Neural progenitor cell (in vitro differentiated cells): ENCODE measurements around the gene C1orf216. TPM values are rescaled to one million over a fixed set of nuclear protein-coding genes. Genes with fewer than 3 reads are reported as not detected.

ENCODE experiments used
- DNase-seq: peaks from one replicate; pipeline ENCODE4 v3.0.0-alpha.2; 2016; ENCODE audit warnings: low spot score
- H2AFZ ChIP-seq: fragments of 200-600 bp; sonication (generic); replicated peaks from 2 replicates; pipeline ENCODE4 v1.6.1; 2016; ENCODE audit warnings: antibody characterized with exemption
- H3F3A ChIP-seq: fragments of 200-600 bp; sonication (generic); 2 replicates; pipeline ENCODE4 v1.6.1; 2016; ENCODE audit warnings: antibody characterized with exemption, low read depth
- H3K27ac ChIP-seq: fragments of 200-600 bp; sonication (generic); 2 replicates; pipeline ENCODE4 v1.5.1; 2016; ENCODE audit warnings: mild to moderate bottlenecking
- H3K27me3 ChIP-seq: fragments of 200-600 bp; sonication (generic); 2 replicates; pipeline ENCODE4 v1.6.1; 2016; ENCODE audit warnings: mild to moderate bottlenecking, moderate library complexity
- H3K36me3 ChIP-seq: fragments of 200-600 bp; sonication (generic); 2 replicates; pipeline ENCODE4 v1.5.1; 2016
- H3K4me1 ChIP-seq: fragments of 200-600 bp; sonication (generic); 2 replicates; pipeline ENCODE4 v1.6.1; 2016; ENCODE audit warnings: mixed run types
- H3K4me2 ChIP-seq: fragments of 200-600 bp; sonication (generic); 2 replicates; pipeline ENCODE4 v1.6.1; 2016
- H3K4me3 ChIP-seq: fragments of 200-600 bp; sonication (generic); 2 replicates; pipeline ENCODE4 v1.5.1; 2016
- H3K79me2 ChIP-seq: fragments of 200-600 bp; sonication (generic); 2 replicates; pipeline ENCODE4 v1.6.1; 2016; ENCODE audit warnings: low read depth
- H3K9ac ChIP-seq: fragments of 200-600 bp; sonication (generic); 2 replicates; pipeline ENCODE4 v1.6.1; 2016
- H3K9me3 ChIP-seq: fragments of 200-600 bp; sonication (generic); 2 replicates; pipeline ENCODE4 v1.5.1; 2016; ENCODE audit warnings: low read depth
- H4K20me1 ChIP-seq: fragments of 200-600 bp; sonication (generic); 2 replicates; pipeline ENCODE4 v1.6.1; 2016; ENCODE audit warnings: low read depth
- H3K27ac Mint-ChIP-seq: 3 replicates; pipeline ENCODE4 v1.8.0; 2021; ENCODE audit warnings: mixed read lengths
- H3K27me3 Mint-ChIP-seq: 2 replicates; pipeline ENCODE4 v1.8.0; 2022; ENCODE audit warnings: low read depth, mild to moderate bottlenecking, inconsistent platforms, moderate library complexity, mixed read lengths; ENCODE audit not compliant: insufficient read depth
- H3K36me3 Mint-ChIP-seq: 3 replicates; pipeline ENCODE4 v1.8.0; 2021; ENCODE audit warnings: mixed read lengths
- H3K4me1 Mint-ChIP-seq: 3 replicates; pipeline ENCODE4 v1.8.0; 2021; ENCODE audit warnings: mixed read lengths
- H3K4me3 Mint-ChIP-seq: 3 replicates; pipeline ENCODE4 v1.8.0; 2021; ENCODE audit warnings: mild to moderate bottlenecking, moderate library complexity, mixed read lengths
- H3K9me3 Mint-ChIP-seq: 3 replicates; pipeline ENCODE4 v1.8.0; 2020; ENCODE audit warnings: mixed read lengths
- EZH2 ChIP-seq: fragments of 200-600 bp; sonication (generic); IDR thresholded peaks from 2 replicates; pipeline ENCODE4 v1.6.1; 2017; ENCODE audit warnings: antibody characterized with exemption, mild to moderate bottlenecking, moderate library complexity
- EZH2phosphoT487 ChIP-seq: fragments of 200-600 bp; sonication (generic); IDR thresholded peaks from 2 replicates; pipeline ENCODE4 v1.6.1; 2017; ENCODE audit warnings: antibody characterized with exemption
- total RNA-seq: library from RNA; depleted of rRNA; stranded (reverse); fragments of >200 nt; gene quantifications from 2 replicates; pipeline ENCODE4 v1.2.3, GENCODE V29; 2015; ENCODE audit warnings: low replicate concordance
- TF ChIP-seq, protein P1 (sequence below): fragments of 200-600 bp; sonication (generic); IDR thresholded peaks from 2 replicates; pipeline ENCODE4 v1.5.1; 2017; ENCODE audit warnings: antibody characterized with exemption, mild to moderate bottlenecking

Gene C1orf216
- total RNA-seq, 1 donor from 2014 or later: 4.4 TPM

DNA sequence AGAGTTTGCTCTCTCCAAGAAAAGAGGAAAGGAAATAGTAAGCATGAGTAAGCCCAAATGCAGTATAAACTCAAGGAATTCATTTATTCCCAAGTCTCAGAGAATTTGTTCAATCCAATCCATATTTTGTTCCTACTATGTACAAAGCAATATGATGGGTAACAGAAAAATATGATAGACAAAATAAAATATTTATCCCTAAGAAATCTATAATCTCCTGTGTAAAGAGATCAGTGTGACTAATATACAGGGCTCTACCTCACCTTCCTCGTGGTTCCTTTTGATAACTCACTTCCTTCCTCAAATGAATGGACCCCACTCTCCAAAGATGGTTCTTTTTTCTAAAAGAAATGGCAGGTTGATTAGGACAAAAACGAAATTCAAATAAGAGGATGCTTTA, 43.5 kb upstream of the C1orf216 start:
- Histone ChIP-seq H3K4me3 (no peak overlapping the region), H2AFZ (no peak overlapping the region), H3K27ac (no peak overlapping the region), H3K4me1 (no peaks in the 10 kb centered on the region), H3F3A (peaks cover 7% of the 10 kb centered on the region), H3K27me3 (no peaks in the 10 kb centered on the region), H3K36me3 (peaks cover 46% of the 10 kb centered on the region), H3K4me2 (no peak overlapping the region), H4K20me1 (peaks cover 26% of the 10 kb centered on the region), H3K9ac (no peak overlapping the region), H3K79me2 (peaks cover 47% of the 10 kb centered on the region), H3K9me3 (no peaks in the 10 kb centered on the region)
- Mint-ChIP-seq H3K9me3 (no peaks in the 10 kb centered on the region), H3K27ac (no peak overlapping the region), H3K4me3 (no peak overlapping the region), H3K27me3 (no peaks in the 10 kb centered on the region), H3K4me1 (peaks cover 4% of the 10 kb centered on the region), H3K36me3 (peaks cover 17% of the 10 kb centered on the region)
- TF ChIP-seq EZH2phosphoT487 (no peak), EZH2 (no peak)
- TF ChIP-seq, protein P1, sequence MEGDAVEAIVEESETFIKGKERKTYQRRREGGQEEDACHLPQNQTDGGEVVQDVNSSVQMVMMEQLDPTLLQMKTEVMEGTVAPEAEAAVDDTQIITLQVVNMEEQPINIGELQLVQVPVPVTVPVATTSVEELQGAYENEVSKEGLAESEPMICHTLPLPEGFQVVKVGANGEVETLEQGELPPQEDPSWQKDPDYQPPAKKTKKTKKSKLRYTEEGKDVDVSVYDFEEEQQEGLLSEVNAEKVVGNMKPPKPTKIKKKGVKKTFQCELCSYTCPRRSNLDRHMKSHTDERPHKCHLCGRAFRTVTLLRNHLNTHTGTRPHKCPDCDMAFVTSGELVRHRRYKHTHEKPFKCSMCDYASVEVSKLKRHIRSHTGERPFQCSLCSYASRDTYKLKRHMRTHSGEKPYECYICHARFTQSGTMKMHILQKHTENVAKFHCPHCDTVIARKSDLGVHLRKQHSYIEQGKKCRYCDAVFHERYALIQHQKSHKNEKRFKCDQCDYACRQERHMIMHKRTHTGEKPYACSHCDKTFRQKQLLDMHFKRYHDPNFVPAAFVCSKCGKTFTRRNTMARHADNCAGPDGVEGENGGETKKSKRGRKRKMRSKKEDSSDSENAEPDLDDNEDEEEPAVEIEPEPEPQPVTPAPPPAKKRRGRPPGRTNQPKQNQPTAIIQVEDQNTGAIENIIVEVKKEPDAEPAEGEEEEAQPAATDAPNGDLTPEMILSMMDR: no peak
- DNase-seq: no peak

DNA sequence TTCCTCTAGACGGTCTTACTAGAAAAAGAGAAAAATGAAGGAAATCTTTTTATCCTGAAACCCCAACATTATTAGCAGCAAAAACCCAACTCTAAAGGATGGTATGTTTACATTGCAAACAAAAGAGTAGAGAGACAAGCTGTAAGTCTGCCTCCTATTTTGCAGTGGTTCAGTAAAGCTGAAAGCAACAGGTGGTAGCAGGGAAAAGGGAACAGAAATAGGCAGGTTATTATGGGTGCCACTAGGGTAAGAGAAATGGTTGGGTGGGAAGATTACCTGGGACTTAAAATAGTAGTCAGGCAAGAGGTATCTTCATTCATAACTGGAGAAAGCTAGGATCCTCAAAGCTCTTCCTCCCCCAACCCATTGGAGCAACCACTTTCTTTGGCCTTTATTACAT, 37.4 kb upstream of the C1orf216 start:
- Histone ChIP-seq H3K9me3 (no peaks in the 10 kb centered on the region), H2AFZ (no peak overlapping the region), H3K27me3 (no peaks in the 10 kb centered on the region), H3K4me2 (no peak overlapping the region), H3K36me3 (peaks cover 24% of the 10 kb centered on the region), H3K4me3 (no peak overlapping the region), H3K9ac (peak overlapping the region; percentile 4), H3F3A (no peaks in the 10 kb centered on the region), H3K27ac (no peak overlapping the region), H4K20me1 (peaks cover 12% of the 10 kb centered on the region), H3K4me1 (no peaks in the 10 kb centered on the region), H3K79me2 (no peaks in the 10 kb centered on the region)
- no peaks in the 10 kb centered on the region for H3K27me3 Mint-ChIP-seq
- H3K4me3 Mint-ChIP-seq: no peak overlapping the region
- H3K4me1 Mint-ChIP-seq: no peaks in the 10 kb centered on the region
- TF ChIP-seq EZH2: no peak
- TF ChIP-seq, protein P1: no peak
- no peak for TF ChIP-seq EZH2phosphoT487
- no peak for DNase-seq
- H3K9me3 Mint-ChIP-seq: no peaks in the 10 kb centered on the region
- no peak overlapping the region for H3K27ac Mint-ChIP-seq
- H3K36me3 Mint-ChIP-seq: peaks cover 27% of the 10 kb centered on the region

DNA sequence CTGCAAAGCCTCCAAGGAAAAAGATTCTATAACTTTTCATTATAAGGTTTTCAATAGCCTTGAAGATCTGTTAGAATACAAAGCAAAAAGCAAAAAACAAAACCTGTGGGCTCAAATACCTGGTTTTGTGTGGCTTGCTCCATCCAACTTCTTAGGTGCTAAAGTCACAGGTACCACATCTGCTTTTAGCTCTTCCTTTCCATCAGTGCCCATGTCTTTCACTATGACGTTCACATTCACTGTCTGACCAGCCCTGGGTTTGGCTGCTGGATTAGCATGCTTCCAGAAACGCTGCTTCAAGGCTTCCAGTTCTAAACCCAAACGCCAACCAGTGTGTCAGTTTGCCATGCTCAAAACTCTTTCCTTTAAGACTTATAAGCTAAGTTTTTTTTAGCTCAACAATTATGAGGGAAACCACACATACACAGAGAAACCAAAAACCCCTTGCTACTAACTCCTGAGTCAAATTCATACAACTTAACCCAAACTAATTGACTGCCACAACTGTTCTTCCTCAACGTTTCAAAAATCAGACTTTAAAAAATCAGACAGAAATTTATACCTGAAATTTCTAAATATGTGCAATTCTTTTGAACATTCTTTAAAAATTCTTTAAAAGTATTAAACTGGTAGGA, 35.1 kb upstream of the C1orf216 start:
- Histone ChIP-seq H3K4me1 (no peaks in the 10 kb centered on the region), H3K4me3 (no peak overlapping the region), H3K27me3 (no peaks in the 10 kb centered on the region), H3K36me3 (peaks cover 26% of the 10 kb centered on the region), H3K9ac (no peak overlapping the region), H3K9me3 (no peaks in the 10 kb centered on the region), H3K79me2 (no peaks in the 10 kb centered on the region), H3F3A (no peaks in the 10 kb centered on the region), H3K27ac (no peak overlapping the region), H4K20me1 (peaks cover 12% of the 10 kb centered on the region), H2AFZ (no peak overlapping the region), H3K4me2 (no peak overlapping the region)
- Mint-ChIP-seq H3K27ac (no peak overlapping the region), H3K4me1 (no peaks in the 10 kb centered on the region), H3K4me3 (no peak overlapping the region), H3K27me3 (no peaks in the 10 kb centered on the region), H3K36me3 (peaks cover 21% of the 10 kb centered on the region), H3K9me3 (no peaks in the 10 kb centered on the region)
- no peak for DNase-seq
- TF ChIP-seq EZH2 (no peak), EZH2phosphoT487 (no peak)
- TF ChIP-seq, protein P1: no peak
